ENCODE measurements around the gene RNF166.

RNF166 gene

GRCh38 chr16:88652762-88653063 lies 53.5 kb downstream of the RNF166 start:
- no peak for TF ChIP-seq CTCF (IDR thresholded peaks at IDR 0.05)
- H3K36me3 ChIP-seq (ENCODE audit: control insufficient read depth, insufficient read depth, low read length): no peaks in the 10 kb centered on the region
- no peak overlapping the region for H2AFZ ChIP-seq
- no peak overlapping the region for H3K27ac ChIP-seq
- no peak overlapping the region for H3K4me3 ChIP-seq (ENCODE audit: low read depth, low read length)
- no peaks in the 10 kb centered on the region for H3K79me2 ChIP-seq
- peaks cover 6% of the 10 kb centered on the region for H3K4me1 ChIP-seq
- no peak overlapping the region for H3K9ac ChIP-seq
- no peaks in the 10 kb centered on the region for H3K27me3 ChIP-seq (ENCODE audit: control insufficient read depth, insufficient read depth, low read length)
- H3K9me3 ChIP-seq (ENCODE audit: control insufficient read depth, low read length): no peaks in the 10 kb centered on the region
- H3K4me2 ChIP-seq (ENCODE audit: low read length): no peak overlapping the region

- Histone ChIP-seq H3K4me1 (peaks cover 6% of the 10 kb centered on the region), H3K36me3 (ENCODE audit: control insufficient read depth, insufficient read depth, low read length) (no peaks in the 10 kb centered on the region), H3K4me2 (ENCODE audit: low read length) (no peak overlapping the region), H3K79me2 (no peaks in the 10 kb centered on the region), H3K27me3 (ENCODE audit: control insufficient read depth, insufficient read depth, low read length) (no peaks in the 10 kb centered on the region), H3K4me3 (ENCODE audit: low read depth, low read length) (no peak overlapping the region), H2AFZ (no peak overlapping the region), H3K9me3 (ENCODE audit: control insufficient read depth, low read length) (no peaks in the 10 kb centered on the region), H3K27ac (peak overlapping the region; percentile 42), H3K9ac (no peak overlapping the region)
- no peak for TF ChIP-seq CTCF (IDR thresholded peaks at IDR 0.05)
These were observed 54.0 kb downstream of the RNF166 start for GRCh38 chr16:88651989-88652761.

GRCh38 chr16:88651276-88651988 lies 54.8 kb downstream of the RNF166 start:
- H3K9ac ChIP-seq: no peak overlapping the region
- H2AFZ ChIP-seq: peak overlapping the region; percentile 25
- no peaks in the 10 kb centered on the region for H3K36me3 ChIP-seq (ENCODE audit: control insufficient read depth, insufficient read depth, low read length)
- no peaks in the 10 kb centered on the region for H3K9me3 ChIP-seq (ENCODE audit: control insufficient read depth, low read length)
- H3K4me1 ChIP-seq: peaks cover 6% of the 10 kb centered on the region
- H3K4me3 ChIP-seq (ENCODE audit: low read depth, low read length): no peak overlapping the region
- H3K27me3 ChIP-seq (ENCODE audit: control insufficient read depth, insufficient read depth, low read length): no peaks in the 10 kb centered on the region
- H3K4me2 ChIP-seq (ENCODE audit: low read length): peak overlapping the region; percentile 34
- no peaks in the 10 kb centered on the region for H3K79me2 ChIP-seq
- TF ChIP-seq CTCF (IDR thresholded peaks at IDR 0.05): no peak
- peak overlapping the region; percentile 53 for H3K27ac ChIP-seq

GRCh38 chr16:88650749-88651275 lies 55.4 kb downstream of the RNF166 start, which contains the start of gene CYBA:
TSS of gene CYBA (minus strand) at chr16:88651053. CDS start at chr16:88651013, 40 bp downstream.
- Histone ChIP-seq H3K36me3 (ENCODE audit: control insufficient read depth, insufficient read depth, low read length) (no peaks in the 10 kb centered on the region), H3K9me3 (ENCODE audit: control insufficient read depth, low read length) (no peaks in the 10 kb centered on the region), H3K27me3 (ENCODE audit: control insufficient read depth, insufficient read depth, low read length) (no peaks in the 10 kb centered on the region), H2AFZ (peak within 1 kb of the TSS; percentile 30), H3K4me2 (ENCODE audit: low read length) (peak within 1 kb of the TSS; percentile 34), H3K9ac (no peak within 1 kb of the TSS), H3K79me2 (no peaks in the 10 kb centered on the region), H3K4me3 (ENCODE audit: low read depth, low read length) (peak within 1 kb of the TSS; percentile 51), H3K4me1 (peaks cover 6% of the 10 kb centered on the region), H3K27ac (peak within 1 kb of the TSS; percentile 53)
- no peak for TF ChIP-seq CTCF (IDR thresholded peaks at IDR 0.05)

All from parathyroid adenoma (tissue), 2 donors.